ENCODE measurements around the gene C3orf70.

DNA sequence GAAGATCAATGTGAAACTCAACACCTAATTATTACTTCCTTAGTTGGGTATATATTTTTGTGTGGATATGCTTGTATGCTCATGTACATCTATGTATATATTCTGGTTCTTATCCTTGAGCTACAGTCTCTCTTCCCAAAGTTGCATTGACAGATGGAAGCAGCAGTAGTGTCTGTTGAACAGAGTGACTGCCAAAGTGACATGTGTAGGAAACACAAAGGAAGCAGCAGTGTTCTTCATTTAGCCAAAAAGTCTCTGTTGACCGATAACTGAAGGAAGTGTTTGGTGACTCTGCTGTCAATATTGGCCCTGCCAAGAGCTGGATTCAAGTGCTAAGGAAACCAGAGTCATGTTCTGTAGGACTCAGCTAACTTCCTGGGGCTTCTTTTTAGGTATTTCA lies 123.8 kb downstream of the C3orf70 start:
- TF ChIP-seq YY1 (IDR thresholded peaks at IDR 0.05; ENCODE audit: low read depth) (no peak), RAD21 (IDR thresholded peaks at IDR 0.05; ENCODE audit: low read depth) (no peak), CREB1 (IDR thresholded peaks at IDR 0.05; ENCODE audit: low read depth) (no peak), NFIC (IDR thresholded peaks at IDR 0.05) (no peak), EGR1 (IDR thresholded peaks at IDR 0.05) (no peak), FOXM1 (IDR thresholded peaks at IDR 0.05; ENCODE audit: borderline replicate concordance, low read depth) (no peak), TAF1 (IDR thresholded peaks at IDR 0.05; ENCODE audit: low read depth) (no peak), ZBTB7A (IDR thresholded peaks at IDR 0.05; ENCODE audit: low read depth) (no peak)
- TF ChIP-seq, protein P1, sequence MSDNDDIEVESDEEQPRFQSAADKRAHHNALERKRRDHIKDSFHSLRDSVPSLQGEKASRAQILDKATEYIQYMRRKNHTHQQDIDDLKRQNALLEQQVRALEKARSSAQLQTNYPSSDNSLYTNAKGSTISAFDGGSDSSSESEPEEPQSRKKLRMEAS (IDR thresholded peaks at IDR 0.05): no peak
- TF ChIP-seq, protein P2, sequence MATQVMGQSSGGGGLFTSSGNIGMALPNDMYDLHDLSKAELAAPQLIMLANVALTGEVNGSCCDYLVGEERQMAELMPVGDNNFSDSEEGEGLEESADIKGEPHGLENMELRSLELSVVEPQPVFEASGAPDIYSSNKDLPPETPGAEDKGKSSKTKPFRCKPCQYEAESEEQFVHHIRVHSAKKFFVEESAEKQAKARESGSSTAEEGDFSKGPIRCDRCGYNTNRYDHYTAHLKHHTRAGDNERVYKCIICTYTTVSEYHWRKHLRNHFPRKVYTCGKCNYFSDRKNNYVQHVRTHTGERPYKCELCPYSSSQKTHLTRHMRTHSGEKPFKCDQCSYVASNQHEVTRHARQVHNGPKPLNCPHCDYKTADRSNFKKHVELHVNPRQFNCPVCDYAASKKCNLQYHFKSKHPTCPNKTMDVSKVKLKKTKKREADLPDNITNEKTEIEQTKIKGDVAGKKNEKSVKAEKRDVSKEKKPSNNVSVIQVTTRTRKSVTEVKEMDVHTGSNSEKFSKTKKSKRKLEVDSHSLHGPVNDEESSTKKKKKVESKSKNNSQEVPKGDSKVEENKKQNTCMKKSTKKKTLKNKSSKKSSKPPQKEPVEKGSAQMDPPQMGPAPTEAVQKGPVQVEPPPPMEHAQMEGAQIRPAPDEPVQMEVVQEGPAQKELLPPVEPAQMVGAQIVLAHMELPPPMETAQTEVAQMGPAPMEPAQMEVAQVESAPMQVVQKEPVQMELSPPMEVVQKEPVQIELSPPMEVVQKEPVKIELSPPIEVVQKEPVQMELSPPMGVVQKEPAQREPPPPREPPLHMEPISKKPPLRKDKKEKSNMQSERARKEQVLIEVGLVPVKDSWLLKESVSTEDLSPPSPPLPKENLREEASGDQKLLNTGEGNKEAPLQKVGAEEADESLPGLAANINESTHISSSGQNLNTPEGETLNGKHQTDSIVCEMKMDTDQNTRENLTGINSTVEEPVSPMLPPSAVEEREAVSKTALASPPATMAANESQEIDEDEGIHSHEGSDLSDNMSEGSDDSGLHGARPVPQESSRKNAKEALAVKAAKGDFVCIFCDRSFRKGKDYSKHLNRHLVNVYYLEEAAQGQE (IDR thresholded peaks at IDR 0.05; ENCODE audit: low read depth): no peak

Measured in Ishikawa (cell line).